ENCODE results near the gene MLX. TPM values are rescaled to one million over a fixed set of nuclear protein-coding genes. Genes with fewer than 3 reads are reported as not detected.
"Not testable (repeated sequence)": the region's sequence is repeated elsewhere in the genome, so short reads cannot be mapped to it uniquely, and the experiment has no call there.

Gene MLX
- total RNA-seq, 1 experiment from 2014 or later: 47.1 TPM

DNA sequence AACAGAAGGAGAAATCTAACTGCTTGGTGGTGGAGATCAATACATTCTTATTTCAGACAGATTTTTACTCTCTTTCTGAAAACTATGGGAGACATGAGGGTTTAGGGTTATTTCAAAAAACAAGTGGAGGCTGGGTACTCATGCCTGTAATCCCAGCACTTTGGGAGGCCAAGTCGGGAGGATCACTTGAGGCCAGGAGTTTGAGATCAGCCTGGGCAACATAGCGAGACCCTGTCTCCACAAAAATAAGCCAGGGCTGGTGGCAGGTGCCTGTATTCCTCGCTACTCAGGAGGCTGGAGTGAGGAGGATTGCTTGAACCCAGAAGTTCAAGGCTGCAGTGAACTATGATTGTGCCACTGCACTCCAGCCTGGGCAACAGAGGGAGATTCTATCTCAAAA lies 55.1 kb downstream of the MLX start:
- not testable (repeated sequence) for DNase-seq (ENCODE audit: low spot score)

Other genes starting within 250 kb of the MLX start
- gene STAT3, start 178.7 kb upstream of the MLX start, total RNA-seq (2014; rRNA removed; shearing (Covaris generic)): 78.5 and 92.9 TPM in 2 replicates
- 569 and 659 TPM in 2 replicates for gene CAVIN1, start 143.8 kb upstream of the MLX start, total RNA-seq (2014; rRNA removed; shearing (Covaris generic))
- gene ATP6V0A1, start 108.2 kb upstream of the MLX start, total RNA-seq (2014; rRNA removed; shearing (Covaris generic)): 23.4 and 24.1 TPM in 2 replicates
- gene NAGLU, start 30.9 kb upstream of the MLX start, total RNA-seq (2014; rRNA removed; shearing (Covaris generic)): 79.2 and 80.1 TPM in 2 replicates
- gene HSD17B1, start 14.2 kb upstream of the MLX start, total RNA-seq (2014; rRNA removed; shearing (Covaris generic)): 1.3 and 1.6 TPM in 2 replicates
- gene COASY, start 5.0 kb upstream of the MLX start, total RNA-seq (2014; rRNA removed; shearing (Covaris generic)): 53.9 and 63.6 TPM in 2 replicates
- gene PSMC3IP, start 10.6 kb downstream of the MLX start, total RNA-seq (2014; rRNA removed; shearing (Covaris generic)): 21.4 and 29.9 TPM in 2 replicates
- 62.3 and 63.0 TPM in 2 replicates for gene RETREG3, start 42.3 kb downstream of the MLX start, total RNA-seq (2014; rRNA removed; shearing (Covaris generic))
- 157 and 159 TPM in 2 replicates for gene TUBG1, start 42.6 kb downstream of the MLX start, total RNA-seq (2014; rRNA removed; shearing (Covaris generic))
- gene TUBG2, start 92.2 kb downstream of the MLX start, total RNA-seq (2014; rRNA removed; shearing (Covaris generic)): 21.8 and 34.1 TPM in 2 replicates
- 32.8 and 37.0 TPM in 2 replicates for gene PLEKHH3, start 109.9 kb downstream of the MLX start, total RNA-seq (2014; rRNA removed; shearing (Covaris generic))
- gene CCR10, start 114.7 kb downstream of the MLX start, total RNA-seq (2014; rRNA removed; shearing (Covaris generic)): 2.7 and 3.6 TPM in 2 replicates
- 19.2 and 20.8 TPM in 2 replicates for gene CNTNAP1, start 115.4 kb downstream of the MLX start, total RNA-seq (2014; rRNA removed; shearing (Covaris generic))
- gene EZH1, start 177.9 kb downstream of the MLX start, total RNA-seq (2014; rRNA removed; shearing (Covaris generic)): 7.2 and 10.3 TPM in 2 replicates
- not detected in 2 replicates for gene RAMP2, start 194.1 kb downstream of the MLX start, total RNA-seq (2014; rRNA removed; shearing (Covaris generic))
- 174 and 181 TPM in 2 replicates for gene VPS25, start 206.3 kb downstream of the MLX start, total RNA-seq (2014; rRNA removed; shearing (Covaris generic))
- gene WNK4, start 213.5 kb downstream of the MLX start, total RNA-seq (2014; rRNA removed; shearing (Covaris generic)): 0.34 and 0.50 TPM in 2 replicates
- 112 and 122 TPM in 2 replicates for gene COA3, start 231.6 kb downstream of the MLX start, total RNA-seq (2014; rRNA removed; shearing (Covaris generic))
- gene CNTD1, start 231.8 kb downstream of the MLX start, total RNA-seq (2014; rRNA removed; shearing (Covaris generic)): 0.03 and 0.29 TPM in 2 replicates